ENCODE measurements around the gene DUS3L. TPM values are rescaled to one million over a fixed set of nuclear protein-coding genes. Genes with fewer than 3 reads are reported as not detected.

Gene DUS3L
- total RNA-seq, 4 donors from 2014 or later, result 19.5 to 45.9 (median 25.0) TPM

GRCh38 chr19:5787409-5788182 lies 3.4 kb downstream of the DUS3L start:
- Histone ChIP-seq H3K27me3 (no peaks in the 10 kb centered on the region), H3K27ac (no peak overlapping the region), H3K36me3 (peaks cover 7 to 57% of the 10 kb centered on the region in 2 donors), H3K9me3 (no peaks in the 10 kb centered on the region), H3K4me3 (no peak overlapping the region), H3K4me1 (peaks cover 7 to 8% of the 10 kb centered on the region in 2 donors)
- intact Hi-C loops (cut with DNase I; ENCODE audit: low total_unique reads), result no loop called here
- TF ChIP-seq POLR2A (IDR thresholded peaks at IDR 0.05) (no peak), CTCF (IDR thresholded peaks at IDR 0.05 in 4 of 5, conservative IDR thresholded peaks at IDR 0.05 in 1 of 5) (no peak)
- no peak for ATAC-seq
- DNase-seq, result no peak
- in situ Hi-C loops (cut with MboI; ENCODE audit: low sequenced_read_pairs in 4 of 4), result no loop called here

GRCh38 chr19:5786593-5787408 lies 4.2 kb downstream of the DUS3L start:
- TF ChIP-seq POLR2A (IDR thresholded peaks at IDR 0.05), result no peak
- TF ChIP-seq CTCF (IDR thresholded peaks at IDR 0.05 in 4 of 5, conservative IDR thresholded peaks at IDR 0.05 in 1 of 5), result no peak
- Histone ChIP-seq H3K27ac (no peak overlapping the region), H3K4me1 (peaks cover 7 to 8% of the 10 kb centered on the region in 2 donors), H3K36me3 (peaks cover 7 to 57% of the 10 kb centered on the region in 2 donors), H3K27me3 (no peaks in the 10 kb centered on the region), H3K4me3 (no peak overlapping the region), H3K9me3 (no peaks in the 10 kb centered on the region)
- ATAC-seq (no peak), DNase-seq (no peak)
- in situ Hi-C loops (cut with MboI; ENCODE audit: low sequenced_read_pairs in 4 of 4), result no loop called here
- intact Hi-C loops (cut with DNase I; ENCODE audit: low total_unique reads), result no loop called here

GRCh38 chr19:5785423-5785822 lies 5.5 kb downstream of the DUS3L start:
- peaks cover 7 to 57% of the 10 kb centered on the region in 2 donors for H3K36me3 ChIP-seq

GRCh38 chr19:5784581-5785147 lies 6.3 kb downstream of the DUS3L start, which contains the start of gene PRR22:
Gene PRR22 (minus strand): TSS chr19:5784746. CDS start chr19:5784660, 86 bp downstream.
- DNase-seq (no peak), ATAC-seq (no peak)
- Histone ChIP-seq H3K27me3 (no peaks in the 10 kb centered on the region), H3K9me3 (no peaks in the 10 kb centered on the region), H3K4me1 (peaks cover 0 to under 1% of the 10 kb centered on the region in 2 donors), H3K27ac (no peak within 1 kb of the TSS), H3K36me3 (peaks cover 7 to 54% of the 10 kb centered on the region in 2 donors), H3K4me3 (no peak within 1 kb of the TSS)
- TF ChIP-seq CTCF (IDR thresholded peaks at IDR 0.05 in 4 of 5, conservative IDR thresholded peaks at IDR 0.05 in 1 of 5), result no peak
- TF ChIP-seq POLR2A (IDR thresholded peaks at IDR 0.05), result no peak
- intact Hi-C loops (cut with DNase I; ENCODE audit: low total_unique reads), result no loop called here
- in situ Hi-C loops (cut with MboI; ENCODE audit: low sequenced_read_pairs in 4 of 4), result no loop called here

More at GRCh38 chr19:5785423-5785822, 5.5 kb downstream of the DUS3L start:
- in situ Hi-C loops (cut with MboI; ENCODE audit: low sequenced_read_pairs in 4 of 4) (no loop called here), intact Hi-C loops (cut with DNase I; ENCODE audit: low total_unique reads) (no loop called here)
- no peaks in the 10 kb centered on the region for H3K27me3 ChIP-seq
- no peak overlapping the region for H3K4me3 ChIP-seq
- ATAC-seq (no peak), DNase-seq (no peak)
- H3K27ac ChIP-seq, result no peak overlapping the region
- H3K9me3 ChIP-seq, result no peaks in the 10 kb centered on the region
- peaks cover 7 to 8% of the 10 kb centered on the region in 2 donors for H3K4me1 ChIP-seq
- TF ChIP-seq CTCF (IDR thresholded peaks at IDR 0.05 in 4 of 5, conservative IDR thresholded peaks at IDR 0.05 in 1 of 5), result no peak
- no peak for TF ChIP-seq POLR2A (IDR thresholded peaks at IDR 0.05)
